LHCN-M2 (cell line): ENCODE measurements around the gene UBAP1L. TPM values are rescaled to one million over a fixed set of nuclear protein-coding genes. Genes with fewer than 3 reads are reported as not detected.
A peak's percentile ranks its signal among the peaks of the same experiment; 100 is the strongest.
"Not testable (repeated sequence)": the region's sequence is repeated elsewhere in the genome, so short reads cannot be mapped to it uniquely, and the experiment has no call there.

Source experiments
- DNase-seq: peaks from one replicate; pipeline ENCODE4 v3.0.0-alpha.2; 2012; ENCODE audit warnings: low read depth
- total RNA-seq: library from RNA; depleted of rRNA; stranded (reverse); fragments of >200 nt; gene quantifications from 2 replicates; pipeline ENCODE4 v1.2.3, GENCODE V29; 2014

Gene UBAP1L
- total RNA-seq, 1 experiment from 2014 or later, result 0.69 TPM

DNA sequence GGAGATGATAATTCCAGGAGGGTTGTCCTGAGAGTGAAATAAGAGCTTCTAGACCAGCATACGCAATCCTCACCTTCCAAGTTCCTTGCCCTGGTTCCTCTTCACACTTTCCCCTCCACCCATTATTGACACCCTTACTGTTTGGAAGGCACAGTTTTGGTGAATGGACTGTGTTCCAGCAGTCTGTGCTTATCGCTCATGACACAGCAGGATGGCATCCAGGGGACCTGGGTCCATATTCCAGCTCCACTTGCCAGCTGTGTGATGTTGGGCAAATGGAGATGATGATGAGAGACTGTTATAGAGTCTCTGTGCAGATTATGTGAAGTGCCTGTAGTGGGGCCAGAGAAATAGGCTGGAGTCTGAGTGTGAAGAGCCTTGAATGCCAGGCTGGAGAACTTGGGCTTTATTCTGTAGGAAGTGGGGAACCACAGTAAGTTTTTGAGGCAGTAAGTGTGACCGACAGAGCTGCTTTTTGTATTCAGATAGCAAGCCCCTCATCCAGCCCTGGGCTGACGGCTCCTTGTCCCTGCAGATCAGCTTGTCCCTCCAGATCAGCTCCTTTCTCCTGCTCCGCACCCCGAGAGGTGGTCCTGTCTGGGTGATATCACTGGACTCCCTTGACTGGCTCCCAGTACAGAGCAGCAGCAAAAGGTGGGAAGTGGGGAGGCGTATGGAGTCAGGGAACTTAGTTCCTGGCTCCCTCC, 30.3 kb downstream of the UBAP1L start:
- DNase-seq, result no peak

DNA sequence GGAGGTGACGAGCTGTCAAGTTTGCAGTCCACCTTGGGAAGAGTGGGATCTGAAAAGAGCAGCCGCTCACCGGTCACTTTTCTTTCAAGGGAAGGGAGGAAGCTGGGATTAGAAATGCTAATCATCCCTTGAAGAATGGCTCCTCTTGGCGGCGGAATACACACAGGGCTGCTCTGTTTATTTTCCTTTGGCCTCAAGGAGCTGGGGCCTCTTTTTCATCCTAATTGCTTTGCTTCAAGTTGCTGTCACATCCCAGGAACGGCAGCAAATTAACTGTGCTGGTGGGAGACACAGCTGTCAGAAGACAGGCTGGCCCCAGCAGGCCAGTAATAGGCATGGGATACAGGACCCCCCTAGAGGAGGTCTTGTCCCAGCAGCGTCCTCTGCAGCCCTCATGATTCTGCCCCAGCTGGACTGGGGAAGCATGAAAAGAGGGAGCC, 31.7 kb downstream of the UBAP1L start:
- DNase-seq, result no peak

DNA sequence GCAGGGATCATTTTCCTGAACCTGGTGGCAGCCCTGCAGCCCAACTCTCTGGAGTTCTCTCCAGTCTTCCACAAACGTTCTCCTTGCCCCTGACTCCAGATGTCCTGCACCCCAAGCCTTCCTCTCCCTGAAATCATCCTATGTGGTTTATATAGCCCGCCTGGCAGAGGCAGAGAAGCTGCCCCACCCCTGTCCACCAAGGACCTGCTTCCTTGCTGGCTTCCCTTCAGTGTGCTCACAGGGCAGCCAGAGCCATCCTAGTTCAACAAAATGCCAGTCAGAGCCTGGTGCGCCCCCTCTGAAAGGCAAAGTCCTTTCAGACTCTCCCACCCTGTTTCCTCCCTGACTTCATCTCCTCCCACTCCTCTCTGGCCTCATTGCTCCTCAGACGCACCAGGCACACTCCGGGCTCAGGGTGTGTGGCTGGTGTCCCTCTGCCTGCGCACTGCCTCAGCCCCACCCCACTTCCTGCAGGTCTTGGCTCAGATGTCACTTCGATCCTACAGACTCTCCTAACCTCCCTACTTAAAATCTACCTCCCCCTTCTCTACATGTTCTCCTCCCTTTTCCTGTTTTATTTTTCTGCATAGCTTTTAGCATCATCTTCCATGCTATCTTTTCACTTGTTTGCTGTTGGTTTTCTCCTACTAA, 32.6 kb downstream of the UBAP1L start:
- DNase-seq, result no peak

DNA sequence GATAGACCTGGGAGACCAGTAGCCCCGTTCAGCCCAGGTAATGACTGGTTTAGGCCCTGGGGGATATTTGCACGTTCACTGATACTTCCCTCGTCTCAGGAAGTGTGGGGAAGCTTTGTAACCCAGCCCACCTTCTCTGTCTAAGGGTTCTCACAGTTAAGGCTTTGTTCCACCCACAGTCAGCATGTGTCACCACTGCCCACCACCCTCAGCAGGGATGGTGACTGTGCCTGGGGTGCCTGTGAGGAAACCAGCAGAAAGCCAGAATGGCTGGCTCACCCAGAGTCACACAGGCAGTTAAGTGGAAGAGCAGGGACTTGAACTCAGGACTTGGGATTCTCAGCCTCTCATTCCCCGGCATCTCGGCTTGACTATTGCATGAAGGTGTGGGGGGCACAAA, 33.2 kb downstream of the UBAP1L start:
- DNase-seq, result no peak

DNA sequence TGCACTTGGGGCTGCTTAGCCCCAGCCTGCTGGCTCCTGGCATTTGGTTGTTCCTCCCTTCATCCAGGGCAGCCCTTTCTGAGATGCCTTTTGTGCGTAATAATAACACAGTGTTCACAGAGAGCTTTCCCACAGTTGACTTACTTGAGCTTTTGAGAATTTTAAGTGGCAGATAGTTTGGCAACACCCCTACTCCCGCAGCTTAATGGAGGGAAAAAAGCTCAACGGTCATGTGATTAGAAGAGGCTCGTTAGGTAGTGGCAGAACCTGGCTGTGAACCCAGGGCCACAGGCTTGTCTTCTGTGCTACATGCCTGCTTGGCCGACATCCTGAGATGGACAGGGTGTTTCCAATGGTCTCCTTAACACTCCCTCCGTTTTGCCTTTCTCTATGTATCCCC, 33.7 kb downstream of the UBAP1L start:
- DNase-seq, result no peak

DNA sequence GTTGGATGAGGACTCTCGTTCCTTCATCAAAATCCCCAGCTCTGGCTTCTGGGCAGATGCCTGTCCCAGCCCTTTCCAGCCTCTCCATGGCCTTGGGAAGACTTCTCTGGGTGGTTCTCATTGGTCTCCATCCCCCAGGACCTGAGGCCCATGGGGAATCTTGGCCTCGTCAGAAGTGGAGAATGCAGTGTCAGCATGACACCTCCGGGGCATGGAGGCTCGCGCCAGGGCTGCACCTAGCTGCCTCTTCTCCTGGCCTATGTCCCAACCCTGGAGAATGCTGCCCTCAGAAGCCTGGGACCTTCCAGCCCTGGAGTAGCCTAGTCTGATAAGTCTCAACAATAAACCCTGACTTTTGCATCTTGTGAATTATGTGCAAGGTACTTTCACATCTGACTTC, 35.4 kb downstream of the UBAP1L start:
- DNase-seq, result no peak

DNA sequence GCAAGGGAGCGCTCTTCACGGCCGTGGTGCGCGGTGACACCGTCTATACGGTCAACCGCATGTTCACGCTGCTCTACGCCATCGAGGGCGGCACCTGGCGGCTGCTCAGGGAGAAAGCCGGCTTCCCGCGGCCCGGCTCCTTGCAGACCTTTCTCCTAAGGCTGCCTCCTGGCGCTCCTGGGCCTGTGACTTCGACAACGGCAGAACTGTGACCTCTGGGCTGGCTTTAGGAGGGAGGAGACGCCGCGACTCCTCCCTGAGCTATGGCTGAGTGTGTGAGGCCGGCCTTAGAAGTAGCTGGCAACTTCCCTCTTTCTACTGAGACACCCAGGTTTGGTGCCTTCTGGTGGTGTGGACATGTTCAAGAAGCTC, 37.0 kb downstream of the UBAP1L start:
- peak; percentile 13 for DNase-seq

DNA sequence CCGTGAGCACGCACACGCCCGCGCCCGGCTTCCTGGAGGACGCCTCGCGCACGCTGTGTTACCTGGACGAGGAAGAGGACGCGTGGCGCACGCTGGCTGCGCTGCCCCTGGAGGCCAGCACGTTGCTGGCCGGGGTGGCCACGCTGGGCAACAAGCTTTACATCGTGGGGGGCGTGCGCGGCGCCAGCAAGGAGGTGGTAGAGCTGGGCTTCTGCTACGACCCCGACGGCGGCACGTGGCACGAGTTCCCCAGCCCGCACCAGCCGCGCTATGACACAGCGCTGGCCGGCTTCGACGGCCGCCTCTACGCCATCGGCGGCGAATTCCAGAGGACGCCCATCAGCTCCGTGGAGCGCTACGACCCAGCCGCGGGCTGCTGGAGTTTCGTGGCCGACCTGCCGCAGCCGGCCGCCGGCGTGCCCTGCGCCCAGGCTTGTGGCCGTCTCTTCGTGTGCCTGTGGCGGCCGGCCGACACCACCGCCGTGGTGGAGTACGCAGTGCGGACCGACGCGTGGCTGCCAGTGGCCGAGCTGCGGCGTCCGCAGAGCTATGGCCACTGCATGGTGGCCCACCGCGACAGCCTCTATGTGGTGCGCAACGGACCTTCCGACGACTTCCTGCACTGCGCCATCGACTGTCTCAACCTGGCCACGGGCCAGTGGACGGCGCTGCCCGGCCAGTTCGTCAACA, 37.6 kb downstream of the UBAP1L start:
- no peak for DNase-seq

DNA sequence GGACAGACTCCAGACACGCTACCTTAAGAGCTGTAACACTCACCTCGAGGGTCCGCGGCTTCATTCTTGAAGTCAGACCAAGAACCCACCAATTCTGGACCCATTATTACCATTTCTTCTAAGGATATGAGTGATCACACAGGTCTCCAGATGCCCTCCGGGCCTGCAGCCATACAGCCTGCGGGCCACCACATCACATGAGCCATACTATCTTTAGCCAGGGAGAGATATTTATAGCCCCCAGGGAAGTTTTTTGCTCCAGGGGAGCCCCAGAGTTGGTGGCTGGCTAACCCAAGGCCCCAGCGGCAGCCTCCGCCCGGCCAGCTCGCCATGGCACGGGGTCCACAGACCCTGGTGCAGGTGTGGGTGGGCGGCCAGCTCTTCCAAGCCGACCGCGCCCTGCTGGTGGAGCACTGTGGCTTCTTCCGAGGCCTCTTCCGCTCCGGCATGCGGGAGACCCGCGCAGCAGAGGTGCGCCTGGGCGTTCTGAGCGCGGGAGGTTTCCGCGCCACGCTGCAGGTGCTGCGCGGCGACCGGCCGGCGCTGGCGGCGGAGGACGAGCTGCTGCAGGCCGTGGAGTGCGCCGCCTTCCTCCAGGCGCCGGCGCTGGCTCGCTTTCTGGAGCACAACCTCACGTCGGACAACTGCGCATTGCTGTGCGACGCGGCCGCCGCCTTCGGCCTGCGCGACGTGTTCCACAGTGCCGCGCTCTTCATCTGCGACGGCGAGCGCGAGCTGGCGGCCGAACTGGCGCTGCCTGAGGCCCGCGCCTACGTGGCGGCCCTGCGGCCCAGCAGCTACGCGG, 38.3 kb downstream of the UBAP1L start, which contains the start of gene KBTBD13:
KBTBD13 (plus strand) TSS at position 261 of the 805 bp plus-strand sequence; CDS start at position 331, 70 bp downstream.
- DNase-seq, result no peak

DNA sequence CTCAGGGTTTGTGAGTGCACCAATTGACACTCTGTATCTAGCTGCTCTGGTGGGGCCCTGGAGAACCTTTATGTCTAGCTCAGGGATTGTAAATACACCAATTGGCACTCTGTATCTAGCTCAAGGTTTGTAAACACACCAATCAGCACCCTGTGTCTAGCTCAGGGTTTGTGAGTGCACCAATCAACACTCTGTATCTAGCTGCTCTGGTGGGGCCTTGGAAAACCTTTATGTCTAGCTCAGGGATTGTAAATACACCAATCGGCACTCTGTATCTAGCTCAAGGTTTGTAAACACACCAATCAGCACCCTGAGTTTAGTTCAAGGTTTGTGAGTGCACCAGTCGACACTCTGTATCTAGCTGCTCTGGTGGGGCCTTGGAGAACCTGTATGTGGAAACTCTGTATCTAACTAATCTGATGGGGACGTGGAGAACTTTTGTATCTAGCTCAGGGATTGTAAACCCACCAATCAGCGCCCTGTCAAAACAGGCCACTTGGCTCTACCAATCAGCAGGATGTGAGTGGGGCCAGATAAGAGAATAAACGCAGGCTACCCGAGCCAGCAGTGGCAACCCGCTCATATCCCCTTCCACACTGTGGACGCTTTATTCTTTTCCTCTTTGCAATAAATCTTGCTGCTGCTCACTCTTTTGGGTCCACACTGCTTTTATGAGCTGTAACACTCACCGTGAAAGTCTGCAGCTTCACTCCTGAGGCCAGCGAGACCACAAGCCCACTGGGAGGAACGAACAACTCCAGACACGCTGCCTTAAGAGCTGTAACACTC, 39.2 kb downstream of the UBAP1L start:
- not testable (repeated sequence) for DNase-seq

DNA sequence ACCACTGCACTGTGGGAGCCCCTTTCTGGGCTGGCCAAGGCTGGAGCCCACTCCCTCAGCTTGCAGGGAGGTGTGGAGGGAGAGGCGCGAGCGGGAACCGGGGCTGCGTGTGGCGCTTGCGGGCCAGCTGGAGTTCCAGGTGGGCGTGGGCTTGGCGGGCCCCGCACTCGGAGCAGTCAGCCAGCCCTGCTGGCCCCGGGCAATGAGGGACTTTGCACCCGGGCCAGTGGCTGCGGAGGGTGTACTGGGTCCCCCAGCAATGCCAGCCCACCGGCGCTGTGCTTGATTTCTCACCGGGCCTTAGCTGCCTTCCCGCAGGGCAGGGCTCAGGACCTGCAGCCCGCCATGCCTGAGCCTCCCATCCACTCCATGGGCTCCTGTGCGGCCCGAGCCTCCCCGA, 40.1 kb downstream of the UBAP1L start:
- not testable (repeated sequence) for DNase-seq

DNA sequence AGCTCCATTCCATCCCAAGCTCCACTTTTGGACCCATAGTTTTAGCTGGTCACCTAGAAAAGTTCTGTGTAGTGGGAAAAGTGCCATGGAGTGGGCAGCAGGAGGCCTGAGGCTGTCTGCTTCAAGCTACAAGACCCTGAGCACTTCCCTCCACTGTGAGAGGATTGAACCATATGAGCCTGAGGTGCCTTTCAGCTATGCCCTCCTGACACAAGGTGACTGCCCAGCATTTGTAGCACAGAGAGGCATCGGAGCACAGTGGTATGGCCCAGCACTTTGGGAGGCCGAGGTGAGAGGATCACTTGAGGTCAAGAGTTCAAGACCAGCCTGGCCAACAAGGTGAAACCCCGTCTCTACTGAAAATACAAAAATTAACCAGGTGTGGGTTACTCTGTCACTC, 42.4 kb downstream of the UBAP1L start:
- no peak for DNase-seq

DNA sequence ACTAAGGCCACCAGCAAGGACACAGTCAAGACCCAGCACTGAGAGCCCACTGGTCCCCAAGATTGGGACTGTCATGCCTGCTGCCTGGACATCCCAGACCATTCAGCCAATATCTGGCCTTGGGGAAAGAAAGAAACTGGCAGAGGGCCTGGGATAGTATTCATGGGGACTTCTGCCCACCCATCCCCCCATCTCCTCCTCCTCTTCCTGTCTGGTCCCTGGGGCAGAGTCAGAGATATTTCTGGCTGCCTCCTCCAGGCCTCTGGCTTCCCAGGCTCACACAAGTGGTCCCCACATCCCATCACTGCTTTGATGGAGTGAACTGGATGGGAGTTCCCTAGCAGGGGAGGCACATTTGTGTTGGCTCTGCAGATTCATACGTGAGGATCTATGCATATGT, 43.0 kb downstream of the UBAP1L start:
- no peak for DNase-seq

DNA sequence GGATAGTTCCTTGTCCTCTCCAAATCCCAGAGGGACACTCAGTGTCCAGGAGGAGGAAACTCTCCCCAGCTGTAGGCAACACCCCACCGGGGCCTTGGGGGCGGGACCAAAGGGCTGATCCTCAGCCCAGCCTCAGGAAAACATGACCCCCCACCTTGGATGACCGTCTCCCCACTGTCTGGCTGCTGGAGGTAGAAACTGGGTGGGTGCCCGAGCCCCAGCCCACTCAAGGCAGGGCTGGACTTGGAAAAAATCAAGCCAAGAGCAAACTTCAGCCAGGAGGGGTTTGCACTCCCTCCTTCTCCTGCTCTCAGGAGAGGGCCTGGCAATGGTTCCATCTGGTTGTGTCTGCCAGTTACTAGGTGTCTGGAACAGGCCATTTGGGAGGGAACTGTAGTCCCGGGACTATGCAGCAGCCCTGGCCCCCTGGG, 43.6 kb downstream of the UBAP1L start:
- DNase-seq, result no peak

DNA sequence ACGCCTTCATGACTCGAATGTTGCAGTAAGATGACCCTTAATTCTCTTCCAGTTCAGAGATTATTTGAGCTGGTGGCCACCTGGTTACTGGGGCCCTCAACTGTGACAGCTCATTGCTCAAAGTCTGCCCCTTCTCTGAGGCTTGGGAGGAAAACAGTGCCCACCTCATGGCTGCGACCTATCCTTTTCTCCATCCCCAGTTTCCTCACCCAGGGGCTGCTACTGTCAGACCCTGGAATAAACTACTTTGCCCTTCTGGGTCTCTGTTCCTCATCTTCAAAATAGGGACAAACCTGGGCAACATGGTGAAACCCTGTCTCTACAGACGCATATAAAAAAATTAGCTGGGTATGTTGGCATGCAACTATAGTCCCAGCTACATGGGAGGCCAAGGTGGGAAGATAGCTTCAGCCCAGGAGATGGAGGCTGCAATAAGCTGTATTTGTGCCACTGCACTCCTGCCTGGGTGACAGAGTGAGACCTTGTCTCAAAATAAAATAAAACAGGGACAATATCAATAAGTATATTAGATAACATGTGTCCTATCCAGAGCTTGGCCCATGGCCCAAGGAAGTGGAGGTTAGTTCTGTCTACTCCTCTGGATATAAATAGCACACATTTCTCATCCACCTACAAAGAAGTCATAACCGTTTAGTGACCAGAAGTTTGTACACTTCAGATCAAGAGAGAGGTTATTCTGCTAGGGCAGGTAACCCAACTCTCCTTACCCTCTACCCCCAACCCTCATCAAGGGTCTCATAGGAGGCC, 45.0 kb downstream of the UBAP1L start:
- DNase-seq, result no peak

DNA sequence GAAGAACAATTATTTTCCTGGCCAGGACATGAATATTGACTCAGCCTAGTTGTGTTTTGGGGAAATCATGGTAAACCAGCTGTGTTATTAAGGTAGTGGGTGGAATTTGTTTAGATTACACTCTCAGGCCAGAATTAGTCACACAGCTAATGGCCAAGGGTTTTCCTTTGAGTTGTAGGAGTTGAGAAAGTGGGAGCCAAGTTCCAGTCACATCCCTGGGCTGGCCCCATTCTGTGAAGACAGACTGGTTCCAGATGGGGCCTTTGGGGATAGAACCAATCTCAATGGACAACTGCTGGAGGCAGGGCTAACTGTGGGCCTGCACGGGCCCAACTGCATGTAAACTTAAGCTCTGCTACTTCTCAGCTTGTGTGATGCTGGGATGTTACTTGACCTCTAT, 45.8 kb downstream of the UBAP1L start:
- no peak for DNase-seq

DNA sequence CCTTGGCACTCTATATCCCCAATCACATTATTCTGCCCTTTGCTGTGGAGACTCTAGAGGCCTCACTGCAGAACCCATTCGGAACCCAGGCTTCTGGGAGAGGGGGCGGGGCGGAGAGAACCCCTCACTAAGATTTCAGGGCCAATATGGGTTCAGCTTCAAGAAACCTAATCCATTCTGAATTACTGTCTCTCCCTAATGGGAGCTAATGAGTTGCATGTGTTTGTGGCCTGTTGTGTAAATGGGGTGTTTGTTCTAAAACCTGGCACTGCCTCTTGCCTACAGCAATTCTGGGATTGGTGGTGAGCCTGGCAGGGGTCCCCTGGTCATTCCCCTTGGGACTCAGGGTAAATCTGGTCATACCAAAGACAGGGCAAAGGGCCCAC, 46.6 kb downstream of the UBAP1L start:
- DNase-seq, result no peak

DNA sequence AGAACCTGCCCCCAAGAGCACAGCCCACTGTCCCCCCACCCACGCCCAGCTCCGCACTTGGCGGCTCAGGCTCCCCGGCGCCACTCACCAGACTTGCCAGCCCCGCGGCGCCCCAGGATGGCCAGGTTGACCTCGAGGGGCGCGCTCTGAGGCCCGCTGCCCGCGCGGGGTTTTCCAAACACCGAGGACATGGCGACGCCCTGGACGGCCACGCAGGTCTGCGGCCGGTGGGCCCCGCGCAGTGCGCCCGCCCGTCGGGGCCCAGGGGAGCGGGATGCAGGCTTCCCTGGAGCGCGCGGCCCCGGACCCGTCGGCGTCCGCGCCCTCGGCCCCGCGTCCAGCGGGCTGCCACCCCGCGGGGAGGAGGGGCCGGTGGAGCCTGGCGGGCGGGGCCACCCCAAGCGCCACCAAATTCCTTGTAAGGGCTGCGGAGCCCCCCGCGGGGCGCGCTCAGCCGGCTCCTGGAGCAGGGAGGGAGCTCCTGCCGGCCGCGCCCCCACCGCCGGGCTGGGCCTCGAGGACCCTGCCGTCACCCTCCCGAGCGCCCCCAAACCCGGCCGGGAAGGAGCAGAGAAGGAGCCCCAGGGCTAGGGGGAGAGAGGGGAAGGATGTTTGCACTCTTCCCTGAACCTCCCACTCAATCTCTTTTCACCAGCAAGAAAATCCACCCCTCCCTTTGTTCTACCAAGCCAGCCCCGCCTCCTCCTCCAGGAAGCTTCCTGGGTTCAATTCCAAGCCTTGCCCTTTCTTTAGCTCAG, 47.2 kb downstream of the UBAP1L start, which contains the start of gene RASL12:
RASL12 (minus strand) TSS at position 347 of the 758 bp plus-strand sequence; CDS start at position 191, 156 bp downstream.
- no peak for DNase-seq

DNA sequence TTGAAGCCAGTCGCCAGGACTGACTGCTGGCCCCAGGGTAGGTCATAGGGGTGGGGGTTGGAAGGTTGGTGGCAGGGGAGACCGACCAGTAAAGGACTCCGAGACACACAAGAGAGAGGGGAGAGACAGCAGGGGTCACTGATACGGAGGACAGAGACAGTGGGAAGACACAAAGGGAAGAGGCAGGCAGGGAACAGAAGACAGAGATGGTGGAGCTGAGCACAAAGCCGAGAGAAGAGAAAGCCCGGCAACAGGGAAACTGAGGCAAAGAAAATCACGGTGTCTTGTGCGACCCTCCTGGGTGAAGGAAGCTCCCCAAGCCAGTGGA, 47.7 kb downstream of the UBAP1L start:
- no peak for DNase-seq
